ENCODE data around the gene FLT1. TPM values are rescaled to one million over a fixed set of nuclear protein-coding genes. Genes with fewer than 3 reads are reported as not detected.

FLT1 gene
- total and polyA plus RNA-seq, 2 donors = 20.3 to 37.5 TPM

- H3K27ac ChIP-seq (ENCODE audit: low read depth) = no peak overlapping the region
- WGBS = 63% methylated on average over 8 of the region's 8 CpGs
- no peaks in the 10 kb centered on the region for H3K4me1 ChIP-seq (ENCODE audit: insufficient read depth)
- no peaks in the 10 kb centered on the region for H3K36me3 ChIP-seq (ENCODE audit: insufficient read depth)
- H3K4me3 ChIP-seq (ENCODE audit: low read depth, low read length) = no peak overlapping the region
- no peak for DNase-seq (ENCODE audit: extremely low spot score)
Measured at GRCh38 chr13:28349907-28350654, 144.8 kb downstream of the FLT1 start.

GRCh38 chr13:28349371-28349770 is 145.6 kb downstream of the FLT1 start:
- H3K27ac ChIP-seq (ENCODE audit: low read depth) = no peak overlapping the region
- WGBS = 67% methylated on average over 6 of the region's 6 CpGs
- no peaks in the 10 kb centered on the region for H3K4me1 ChIP-seq (ENCODE audit: insufficient read depth)
- no peak for DNase-seq (ENCODE audit: extremely low spot score)
- H3K4me3 ChIP-seq (ENCODE audit: low read depth, low read length) = no peak overlapping the region
- H3K36me3 ChIP-seq (ENCODE audit: insufficient read depth) = no peaks in the 10 kb centered on the region

- no peak for DNase-seq (ENCODE audit: extremely low spot score)
- no peak overlapping the region for H3K4me3 ChIP-seq (ENCODE audit: low read depth, low read length)
- H3K27ac ChIP-seq (ENCODE audit: low read depth) = no peak overlapping the region
- no peaks in the 10 kb centered on the region for H3K4me1 ChIP-seq (ENCODE audit: insufficient read depth)
- WGBS = 68% methylated on average over 5 of the region's 5 CpGs
- H3K36me3 ChIP-seq (ENCODE audit: insufficient read depth) = no peaks in the 10 kb centered on the region
Measured at GRCh38 chr13:28347456-28348371, 147.2 kb downstream of the FLT1 start.

GRCh38 chr13:28346154-28346553 is 148.8 kb downstream of the FLT1 start:
- DNase-seq (ENCODE audit: extremely low spot score) = no peak
- Histone ChIP-seq H3K4me1 (ENCODE audit: insufficient read depth) (no peaks in the 10 kb centered on the region), H3K36me3 (ENCODE audit: insufficient read depth) (no peaks in the 10 kb centered on the region), H3K4me3 (ENCODE audit: low read depth, low read length) (no peak overlapping the region), H3K27ac (ENCODE audit: low read depth) (no peak overlapping the region)
- WGBS = 95% methylated on average over 2 of the region's 2 CpGs

- 85% methylated on average over 3 of the region's 3 CpGs for WGBS
- Histone ChIP-seq H3K27ac (ENCODE audit: low read depth) (no peak overlapping the region), H3K4me1 (ENCODE audit: insufficient read depth) (no peaks in the 10 kb centered on the region), H3K36me3 (ENCODE audit: insufficient read depth) (no peaks in the 10 kb centered on the region), H3K4me3 (ENCODE audit: low read depth, low read length) (no peak overlapping the region)
- no peak for DNase-seq (ENCODE audit: extremely low spot score)
Measured at GRCh38 chr13:28344163-28344562, 150.8 kb downstream of the FLT1 start.

GRCh38 chr13:28342251-28342650 is 152.7 kb downstream of the FLT1 start:
- DNase-seq (ENCODE audit: extremely low spot score) = no peak
- no peak overlapping the region for H3K4me3 ChIP-seq (ENCODE audit: low read depth, low read length)
- no peaks in the 10 kb centered on the region for H3K4me1 ChIP-seq (ENCODE audit: insufficient read depth)
- H3K36me3 ChIP-seq (ENCODE audit: insufficient read depth) = no peaks in the 10 kb centered on the region
- WGBS = 78% methylated on average over 2 of the region's 2 CpGs
- no peak overlapping the region for H3K27ac ChIP-seq (ENCODE audit: low read depth)

GRCh38 chr13:28340272-28340793 is 154.6 kb downstream of the FLT1 start:
- Histone ChIP-seq H3K36me3 (ENCODE audit: insufficient read depth) (no peaks in the 10 kb centered on the region), H3K27ac (ENCODE audit: low read depth) (no peak overlapping the region), H3K4me3 (ENCODE audit: low read depth, low read length) (no peak overlapping the region), H3K4me1 (ENCODE audit: insufficient read depth) (no peaks in the 10 kb centered on the region)
- DNase-seq (ENCODE audit: extremely low spot score) = no peak
- WGBS = 67% methylated on average over 2 of the region's 2 CpGs

- Histone ChIP-seq H3K36me3 (ENCODE audit: insufficient read depth) (no peaks in the 10 kb centered on the region), H3K4me1 (ENCODE audit: insufficient read depth) (no peaks in the 10 kb centered on the region), H3K27ac (ENCODE audit: low read depth) (no peak overlapping the region), H3K4me3 (ENCODE audit: low read depth, low read length) (no peak overlapping the region)
- DNase-seq (ENCODE audit: extremely low spot score) = no peak
- 82% methylated on average over 2 of the region's 2 CpGs for WGBS
Measured at GRCh38 chr13:28339419-28339818, 155.5 kb downstream of the FLT1 start.

GRCh38 chr13:28338742-28339141 is 156.2 kb downstream of the FLT1 start:
- no peaks in the 10 kb centered on the region for H3K4me1 ChIP-seq (ENCODE audit: insufficient read depth)
- H3K36me3 ChIP-seq (ENCODE audit: insufficient read depth) = no peaks in the 10 kb centered on the region
- no peak overlapping the region for H3K4me3 ChIP-seq (ENCODE audit: low read depth, low read length)
- no peak overlapping the region for H3K27ac ChIP-seq (ENCODE audit: low read depth)
- DNase-seq (ENCODE audit: extremely low spot score) = no peak
- WGBS = 78% methylated on average over 6 of the region's 6 CpGs

GRCh38 chr13:28338006-28338574 is 156.8 kb downstream of the FLT1 start:
- DNase-seq (ENCODE audit: extremely low spot score) = no peak
- H3K4me1 ChIP-seq (ENCODE audit: insufficient read depth) = no peaks in the 10 kb centered on the region
- WGBS = 74% methylated on average over 4 of the region's 4 CpGs
- no peaks in the 10 kb centered on the region for H3K36me3 ChIP-seq (ENCODE audit: insufficient read depth)
- no peak overlapping the region for H3K27ac ChIP-seq (ENCODE audit: low read depth)
- no peak overlapping the region for H3K4me3 ChIP-seq (ENCODE audit: low read depth, low read length)

- Histone ChIP-seq H3K4me3 (ENCODE audit: low read depth, low read length) (no peak overlapping the region), H3K36me3 (ENCODE audit: insufficient read depth) (no peaks in the 10 kb centered on the region), H3K27ac (ENCODE audit: low read depth) (no peak overlapping the region), H3K4me1 (ENCODE audit: insufficient read depth) (no peaks in the 10 kb centered on the region)
- WGBS = 47% methylated on average over 4 of the region's 4 CpGs
- DNase-seq (ENCODE audit: extremely low spot score) = no peak
Measured at GRCh38 chr13:28337166-28338005, 157.5 kb downstream of the FLT1 start.

- no peak for DNase-seq (ENCODE audit: extremely low spot score)
- no peak overlapping the region for H3K4me3 ChIP-seq (ENCODE audit: low read depth, low read length)
- no peaks in the 10 kb centered on the region for H3K4me1 ChIP-seq (ENCODE audit: insufficient read depth)
- no peak overlapping the region for H3K27ac ChIP-seq (ENCODE audit: low read depth)
- 46% methylated on average over 3 of the region's 3 CpGs for WGBS
- no peaks in the 10 kb centered on the region for H3K36me3 ChIP-seq (ENCODE audit: insufficient read depth)
Measured at GRCh38 chr13:28336193-28336657, 158.7 kb downstream of the FLT1 start.
